ENCODE data around the gene WASL.

- TF ChIP-seq, protein P1, sequence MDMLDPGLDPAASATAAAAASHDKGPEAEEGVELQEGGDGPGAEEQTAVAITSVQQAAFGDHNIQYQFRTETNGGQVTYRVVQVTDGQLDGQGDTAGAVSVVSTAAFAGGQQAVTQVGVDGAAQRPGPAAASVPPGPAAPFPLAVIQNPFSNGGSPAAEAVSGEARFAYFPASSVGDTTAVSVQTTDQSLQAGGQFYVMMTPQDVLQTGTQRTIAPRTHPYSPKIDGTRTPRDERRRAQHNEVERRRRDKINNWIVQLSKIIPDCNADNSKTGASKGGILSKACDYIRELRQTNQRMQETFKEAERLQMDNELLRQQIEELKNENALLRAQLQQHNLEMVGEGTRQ (CRISPR knock-in tag; IDR thresholded peaks at IDR 0.05) = no peak
- TF ChIP-seq, protein P2, sequence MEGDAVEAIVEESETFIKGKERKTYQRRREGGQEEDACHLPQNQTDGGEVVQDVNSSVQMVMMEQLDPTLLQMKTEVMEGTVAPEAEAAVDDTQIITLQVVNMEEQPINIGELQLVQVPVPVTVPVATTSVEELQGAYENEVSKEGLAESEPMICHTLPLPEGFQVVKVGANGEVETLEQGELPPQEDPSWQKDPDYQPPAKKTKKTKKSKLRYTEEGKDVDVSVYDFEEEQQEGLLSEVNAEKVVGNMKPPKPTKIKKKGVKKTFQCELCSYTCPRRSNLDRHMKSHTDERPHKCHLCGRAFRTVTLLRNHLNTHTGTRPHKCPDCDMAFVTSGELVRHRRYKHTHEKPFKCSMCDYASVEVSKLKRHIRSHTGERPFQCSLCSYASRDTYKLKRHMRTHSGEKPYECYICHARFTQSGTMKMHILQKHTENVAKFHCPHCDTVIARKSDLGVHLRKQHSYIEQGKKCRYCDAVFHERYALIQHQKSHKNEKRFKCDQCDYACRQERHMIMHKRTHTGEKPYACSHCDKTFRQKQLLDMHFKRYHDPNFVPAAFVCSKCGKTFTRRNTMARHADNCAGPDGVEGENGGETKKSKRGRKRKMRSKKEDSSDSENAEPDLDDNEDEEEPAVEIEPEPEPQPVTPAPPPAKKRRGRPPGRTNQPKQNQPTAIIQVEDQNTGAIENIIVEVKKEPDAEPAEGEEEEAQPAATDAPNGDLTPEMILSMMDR (IDR thresholded peaks at IDR 0.05) = no peak
- TF ChIP-seq ATF1 (CRISPR knock-in tag; IDR thresholded peaks at IDR 0.05) (no peak), ATF3 (CRISPR knock-in tag; conservative IDR thresholded peaks at IDR 0.05) (no peak), ZNF121 (CRISPR knock-in tag; IDR thresholded peaks at IDR 0.05) (no peak), NR1H2 (CRISPR knock-in tag; IDR thresholded peaks at IDR 0.05) (no peak), ZNF263 (CRISPR knock-in tag; IDR thresholded peaks at IDR 0.05; ENCODE audit: low read depth) (no peak), ZNF232 (CRISPR knock-in tag; IDR thresholded peaks at IDR 0.05) (no peak)
- TF ChIP-seq, protein P3, sequence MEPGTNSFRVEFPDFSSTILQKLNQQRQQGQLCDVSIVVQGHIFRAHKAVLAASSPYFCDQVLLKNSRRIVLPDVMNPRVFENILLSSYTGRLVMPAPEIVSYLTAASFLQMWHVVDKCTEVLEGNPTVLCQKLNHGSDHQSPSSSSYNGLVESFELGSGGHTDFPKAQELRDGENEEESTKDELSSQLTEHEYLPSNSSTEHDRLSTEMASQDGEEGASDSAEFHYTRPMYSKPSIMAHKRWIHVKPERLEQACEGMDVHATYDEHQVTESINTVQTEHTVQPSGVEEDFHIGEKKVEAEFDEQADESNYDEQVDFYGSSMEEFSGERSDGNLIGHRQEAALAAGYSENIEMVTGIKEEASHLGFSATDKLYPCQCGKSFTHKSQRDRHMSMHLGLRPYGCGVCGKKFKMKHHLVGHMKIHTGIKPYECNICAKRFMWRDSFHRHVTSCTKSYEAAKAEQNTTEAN (CRISPR knock-in tag; IDR thresholded peaks at IDR 0.05) = no peak
- TF ChIP-seq, protein P4, sequence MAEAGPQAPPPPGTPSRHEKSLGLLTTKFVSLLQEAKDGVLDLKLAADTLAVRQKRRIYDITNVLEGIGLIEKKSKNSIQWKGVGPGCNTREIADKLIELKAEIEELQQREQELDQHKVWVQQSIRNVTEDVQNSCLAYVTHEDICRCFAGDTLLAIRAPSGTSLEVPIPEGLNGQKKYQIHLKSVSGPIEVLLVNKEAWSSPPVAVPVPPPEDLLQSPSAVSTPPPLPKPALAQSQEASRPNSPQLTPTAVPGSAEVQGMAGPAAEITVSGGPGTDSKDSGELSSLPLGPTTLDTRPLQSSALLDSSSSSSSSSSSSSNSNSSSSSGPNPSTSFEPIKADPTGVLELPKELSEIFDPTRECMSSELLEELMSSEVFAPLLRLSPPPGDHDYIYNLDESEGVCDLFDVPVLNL (CRISPR knock-in tag; IDR thresholded peaks at IDR 0.05; ENCODE audit: borderline replicate concordance, low read depth) = no peak
- TF ChIP-seq, protein P5, sequence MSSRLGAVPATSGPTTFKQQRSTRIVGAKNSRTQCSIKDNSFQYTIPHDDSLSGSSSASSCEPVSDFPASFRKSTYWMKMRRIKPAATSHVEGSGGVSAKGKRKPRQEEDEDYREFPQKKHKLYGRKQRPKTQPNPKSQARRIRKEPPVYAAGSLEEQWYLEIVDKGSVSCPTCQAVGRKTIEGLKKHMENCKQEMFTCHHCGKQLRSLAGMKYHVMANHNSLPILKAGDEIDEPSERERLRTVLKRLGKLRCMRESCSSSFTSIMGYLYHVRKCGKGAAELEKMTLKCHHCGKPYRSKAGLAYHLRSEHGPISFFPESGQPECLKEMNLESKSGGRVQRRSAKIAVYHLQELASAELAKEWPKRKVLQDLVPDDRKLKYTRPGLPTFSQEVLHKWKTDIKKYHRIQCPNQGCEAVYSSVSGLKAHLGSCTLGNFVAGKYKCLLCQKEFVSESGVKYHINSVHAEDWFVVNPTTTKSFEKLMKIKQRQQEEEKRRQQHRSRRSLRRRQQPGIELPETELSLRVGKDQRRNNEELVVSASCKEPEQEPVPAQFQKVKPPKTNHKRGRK (CRISPR knock-in tag; IDR thresholded peaks at IDR 0.05; ENCODE audit: borderline replicate concordance) = no peak
- TF ChIP-seq, protein P6, sequence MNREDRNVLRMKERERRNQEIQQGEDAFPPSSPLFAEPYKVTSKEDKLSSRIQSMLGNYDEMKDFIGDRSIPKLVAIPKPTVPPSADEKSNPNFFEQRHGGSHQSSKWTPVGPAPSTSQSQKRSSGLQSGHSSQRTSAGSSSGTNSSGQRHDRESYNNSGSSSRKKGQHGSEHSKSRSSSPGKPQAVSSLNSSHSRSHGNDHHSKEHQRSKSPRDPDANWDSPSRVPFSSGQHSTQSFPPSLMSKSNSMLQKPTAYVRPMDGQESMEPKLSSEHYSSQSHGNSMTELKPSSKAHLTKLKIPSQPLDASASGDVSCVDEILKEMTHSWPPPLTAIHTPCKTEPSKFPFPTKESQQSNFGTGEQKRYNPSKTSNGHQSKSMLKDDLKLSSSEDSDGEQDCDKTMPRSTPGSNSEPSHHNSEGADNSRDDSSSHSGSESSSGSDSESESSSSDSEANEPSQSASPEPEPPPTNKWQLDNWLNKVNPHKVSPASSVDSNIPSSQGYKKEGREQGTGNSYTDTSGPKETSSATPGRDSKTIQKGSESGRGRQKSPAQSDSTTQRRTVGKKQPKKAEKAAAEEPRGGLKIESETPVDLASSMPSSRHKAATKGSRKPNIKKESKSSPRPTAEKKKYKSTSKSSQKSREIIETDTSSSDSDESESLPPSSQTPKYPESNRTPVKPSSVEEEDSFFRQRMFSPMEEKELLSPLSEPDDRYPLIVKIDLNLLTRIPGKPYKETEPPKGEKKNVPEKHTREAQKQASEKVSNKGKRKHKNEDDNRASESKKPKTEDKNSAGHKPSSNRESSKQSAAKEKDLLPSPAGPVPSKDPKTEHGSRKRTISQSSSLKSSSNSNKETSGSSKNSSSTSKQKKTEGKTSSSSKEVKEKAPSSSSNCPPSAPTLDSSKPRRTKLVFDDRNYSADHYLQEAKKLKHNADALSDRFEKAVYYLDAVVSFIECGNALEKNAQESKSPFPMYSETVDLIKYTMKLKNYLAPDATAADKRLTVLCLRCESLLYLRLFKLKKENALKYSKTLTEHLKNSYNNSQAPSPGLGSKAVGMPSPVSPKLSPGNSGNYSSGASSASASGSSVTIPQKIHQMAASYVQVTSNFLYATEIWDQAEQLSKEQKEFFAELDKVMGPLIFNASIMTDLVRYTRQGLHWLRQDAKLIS (CRISPR knock-in tag; IDR thresholded peaks at IDR 0.05; ENCODE audit: borderline replicate concordance) = no peak
Measured at GRCh38 chr7:123677061-123677715, 71.6 kb downstream of the WASL start.
